ENCODE results near the gene NUAK1. TPM values are rescaled to one million over a fixed set of nuclear protein-coding genes. Genes with fewer than 3 reads are reported as not detected.

The NUAK1 gene
- polyA plus RNA-seq, 3 donors, result 9.6 to 10.9 (median 10.1) TPM

DNA sequence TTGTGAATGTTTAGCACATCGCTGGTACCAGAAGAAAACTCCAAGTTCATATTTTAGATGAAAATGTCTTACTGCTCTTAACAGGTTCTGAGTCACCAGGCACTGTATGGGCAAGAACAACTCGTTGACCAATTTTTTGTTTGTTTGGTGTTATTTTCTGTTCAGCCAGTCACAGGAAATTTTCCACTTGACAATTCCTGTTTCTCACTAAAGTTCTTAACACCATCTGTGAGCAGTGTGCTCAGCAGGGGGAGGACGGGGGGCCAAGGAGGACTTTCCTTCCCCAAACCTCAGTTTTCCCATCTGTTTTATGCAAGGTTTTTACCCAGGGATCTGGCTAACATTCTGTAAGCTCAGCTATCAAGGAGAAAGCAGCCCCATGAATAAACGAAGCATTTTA is 3.0 kb downstream of the NUAK1 start:
- DNase-seq (ENCODE audit: extremely low read depth in 1 of 11, low read depth in 9 of 11, low spot score in 4 of 11), result no peak

DNA sequence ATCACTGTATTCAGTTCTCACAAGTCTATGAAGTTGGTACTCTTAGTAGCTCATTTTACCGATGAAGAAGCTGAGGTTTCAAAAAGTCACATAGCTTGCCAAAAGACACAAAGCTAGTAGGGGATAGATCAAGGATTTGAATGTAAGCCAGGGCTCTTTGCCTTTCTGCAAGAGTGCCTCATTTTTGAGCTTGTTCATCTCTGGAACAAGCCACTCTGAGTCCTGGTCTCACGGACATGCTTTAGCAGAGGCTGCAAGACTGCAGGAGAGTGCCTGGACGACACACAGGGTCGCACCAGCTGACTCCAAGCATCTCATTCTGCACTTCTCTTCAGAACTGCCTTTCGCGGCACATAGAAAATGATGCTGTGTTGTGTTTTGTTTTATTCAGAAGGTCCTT is 3.7 kb downstream of the NUAK1 start:
- DNase-seq (ENCODE audit: extremely low read depth in 1 of 11, low read depth in 9 of 11, low spot score in 4 of 11), result no peak

DNA sequence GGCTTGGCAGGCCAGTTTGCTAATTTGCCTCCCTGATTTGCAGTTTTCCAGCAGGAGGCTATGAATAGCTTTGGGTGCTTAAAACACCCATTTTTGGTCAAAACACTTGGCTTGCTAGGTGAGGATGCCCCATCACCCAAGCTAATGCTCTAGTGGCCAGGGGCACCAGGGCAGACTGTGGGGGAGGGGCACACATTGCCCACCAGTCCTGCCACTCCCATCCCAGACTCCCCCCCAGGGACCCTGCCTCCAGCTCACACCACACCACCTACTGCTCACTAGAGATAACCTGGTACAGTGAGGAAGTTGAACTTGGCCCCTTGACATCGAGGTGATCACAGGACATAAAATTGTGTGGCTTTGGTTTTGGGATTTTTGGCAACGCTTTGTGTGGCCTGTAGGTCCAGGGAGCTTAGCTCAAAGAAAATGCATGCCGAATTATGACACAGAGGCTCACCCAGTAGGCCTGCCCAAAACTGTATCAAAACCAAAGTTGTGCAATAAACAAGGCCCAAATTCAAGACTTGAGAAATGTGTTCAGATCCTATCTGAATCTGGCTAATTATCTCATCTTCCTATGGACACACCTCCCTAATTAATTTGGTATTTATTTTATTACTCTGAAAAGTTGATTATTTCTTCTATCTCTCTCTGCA is 4.3 kb downstream of the NUAK1 start:
- no peak for DNase-seq (ENCODE audit: extremely low read depth in 1 of 11, low read depth in 9 of 11, low spot score in 4 of 11)

DNA sequence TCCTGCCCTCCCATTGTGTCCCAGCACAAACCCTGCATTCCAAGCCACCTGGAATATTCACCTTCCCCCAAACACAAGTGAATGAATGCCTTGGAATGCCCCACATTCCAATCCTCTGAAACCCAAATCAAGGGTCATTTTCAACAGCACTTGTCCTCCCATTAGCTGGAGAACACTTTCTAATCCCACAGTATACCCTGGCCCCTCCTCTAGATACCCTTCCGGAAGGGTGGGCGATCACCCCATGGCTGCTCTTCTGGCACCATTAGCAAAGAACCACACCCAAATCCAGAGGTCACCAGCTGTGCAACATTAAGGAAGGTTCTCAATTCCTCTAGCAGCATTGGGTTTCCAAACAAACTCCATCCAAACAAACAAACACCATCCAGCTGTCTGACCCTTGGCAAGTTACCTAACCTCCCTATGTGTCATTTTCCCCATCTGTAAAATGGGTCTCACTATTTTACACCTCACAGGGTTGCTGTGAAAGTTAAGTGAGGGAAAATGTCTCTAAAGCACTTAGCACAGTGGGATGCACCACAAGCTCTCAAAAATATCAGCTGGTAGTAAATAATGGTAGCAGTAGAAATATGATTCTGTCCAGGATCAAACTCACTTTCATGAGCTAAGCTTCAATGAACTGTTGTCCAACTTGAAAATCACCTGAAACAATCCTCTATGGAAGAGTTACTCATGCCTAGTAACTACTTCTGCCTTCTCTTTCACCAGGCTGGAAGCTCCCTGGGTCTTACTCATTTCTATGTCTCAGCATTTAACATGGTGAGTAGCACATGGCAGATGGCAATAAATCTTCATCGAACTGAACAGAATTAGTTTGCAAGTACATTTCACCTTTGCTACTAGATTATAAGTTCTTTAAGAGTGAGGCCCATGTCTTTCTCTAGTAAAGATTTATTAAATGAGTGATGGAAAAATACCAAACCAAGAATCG is 5.3 kb downstream of the NUAK1 start:
- no peak for DNase-seq (ENCODE audit: extremely low read depth in 1 of 11, low read depth in 9 of 11, low spot score in 4 of 11)

DNA sequence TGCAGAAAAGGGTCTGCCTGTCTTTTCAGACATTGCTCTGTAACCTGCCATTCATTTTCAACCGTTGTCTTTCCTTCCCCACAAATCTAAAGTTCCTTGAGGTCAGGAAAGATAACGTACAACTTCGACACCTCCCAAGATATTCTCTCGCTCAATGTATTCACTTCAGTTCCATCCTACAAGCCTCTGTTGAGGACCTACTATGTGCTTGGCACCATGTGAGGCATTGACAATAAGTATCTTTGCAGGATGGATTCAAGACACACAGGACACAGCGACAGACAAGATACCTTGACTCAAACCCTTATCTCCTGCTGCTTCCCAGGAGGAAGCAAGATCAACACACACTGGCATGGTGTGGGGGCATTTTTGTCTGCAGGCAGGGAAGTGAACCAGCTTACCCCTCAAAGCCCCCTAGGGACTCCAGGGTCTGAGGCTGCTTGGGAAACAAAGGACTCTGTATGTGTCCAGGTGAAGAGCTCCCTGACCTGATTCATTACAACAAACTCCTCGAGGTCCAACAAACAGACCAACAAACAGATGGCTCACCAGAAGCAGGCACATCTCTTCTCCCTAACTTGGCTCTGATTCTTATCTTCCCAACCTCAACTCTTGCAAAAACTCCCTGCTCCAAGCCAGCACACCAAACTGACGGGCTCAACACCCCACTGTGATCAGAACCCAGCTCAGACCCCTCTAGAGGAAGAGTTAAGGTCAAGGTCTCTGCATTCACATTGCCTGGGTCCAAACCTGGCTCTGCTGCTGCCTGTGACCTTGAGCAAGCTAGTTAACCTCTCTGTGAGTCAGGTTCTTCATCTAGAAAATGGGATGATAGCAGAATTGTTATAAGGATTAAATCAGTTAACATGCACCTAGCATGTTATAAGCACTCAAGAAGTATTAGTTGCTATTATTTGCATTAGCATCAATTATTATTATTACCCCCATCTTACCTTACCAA is 6.3 kb downstream of the NUAK1 start:
- no peak for DNase-seq (ENCODE audit: extremely low read depth in 1 of 11, low read depth in 9 of 11, low spot score in 4 of 11)

DNA sequence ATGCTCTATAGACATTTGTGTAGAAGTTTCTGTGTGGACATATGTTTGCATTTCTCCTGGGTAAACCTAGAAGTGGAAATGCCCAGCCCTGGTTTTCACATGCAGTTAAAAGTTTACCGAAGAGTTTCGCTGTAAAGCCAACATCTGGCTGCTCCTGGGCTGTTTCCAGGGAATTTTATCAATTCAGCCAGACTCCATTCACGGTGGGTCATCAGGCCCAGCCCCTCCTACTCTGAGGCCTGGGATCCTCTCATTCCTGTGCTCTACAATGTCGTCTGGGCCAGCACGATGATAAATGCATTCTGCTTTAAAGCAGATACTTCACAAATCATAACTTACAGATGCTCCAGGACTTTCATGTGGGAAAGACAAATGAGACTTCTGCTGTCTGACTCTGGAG is 7.1 kb downstream of the NUAK1 start:
- no peak for DNase-seq (ENCODE audit: extremely low read depth in 1 of 11, low read depth in 9 of 11, low spot score in 4 of 11)

DNA sequence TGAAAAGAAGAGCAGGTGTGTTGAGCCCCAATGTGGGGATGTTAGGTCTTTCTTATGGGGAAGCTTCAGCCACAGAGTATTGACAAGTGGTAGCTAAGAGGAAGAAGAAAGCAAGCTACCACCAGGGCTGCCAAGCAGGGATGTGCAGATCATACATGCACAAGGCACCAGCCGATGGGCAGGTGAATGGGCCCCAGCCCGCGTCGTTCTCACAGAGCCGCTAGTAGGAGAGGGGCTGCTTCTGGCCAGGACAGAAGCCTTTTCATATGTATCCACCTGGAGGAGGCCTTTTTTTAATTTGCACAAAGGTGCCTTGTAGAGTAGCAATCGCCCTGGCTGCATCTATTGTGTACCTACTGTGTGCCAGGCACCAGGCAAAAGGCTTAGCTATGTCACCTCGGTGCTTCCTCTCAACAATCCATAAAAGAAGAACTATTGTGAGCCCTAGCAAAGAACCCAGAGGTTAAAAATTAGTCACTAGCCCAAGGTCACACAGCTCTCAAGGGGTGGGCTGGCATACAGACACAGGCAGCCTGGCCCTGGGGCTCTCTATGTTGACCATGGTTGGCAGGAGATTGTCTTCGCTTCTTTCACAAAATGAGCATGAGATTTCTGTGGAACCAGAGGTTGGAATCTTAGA is 8.2 kb downstream of the NUAK1 start:
- no peak for DNase-seq (ENCODE audit: extremely low read depth in 1 of 11, low read depth in 9 of 11, low spot score in 4 of 11)

DNA sequence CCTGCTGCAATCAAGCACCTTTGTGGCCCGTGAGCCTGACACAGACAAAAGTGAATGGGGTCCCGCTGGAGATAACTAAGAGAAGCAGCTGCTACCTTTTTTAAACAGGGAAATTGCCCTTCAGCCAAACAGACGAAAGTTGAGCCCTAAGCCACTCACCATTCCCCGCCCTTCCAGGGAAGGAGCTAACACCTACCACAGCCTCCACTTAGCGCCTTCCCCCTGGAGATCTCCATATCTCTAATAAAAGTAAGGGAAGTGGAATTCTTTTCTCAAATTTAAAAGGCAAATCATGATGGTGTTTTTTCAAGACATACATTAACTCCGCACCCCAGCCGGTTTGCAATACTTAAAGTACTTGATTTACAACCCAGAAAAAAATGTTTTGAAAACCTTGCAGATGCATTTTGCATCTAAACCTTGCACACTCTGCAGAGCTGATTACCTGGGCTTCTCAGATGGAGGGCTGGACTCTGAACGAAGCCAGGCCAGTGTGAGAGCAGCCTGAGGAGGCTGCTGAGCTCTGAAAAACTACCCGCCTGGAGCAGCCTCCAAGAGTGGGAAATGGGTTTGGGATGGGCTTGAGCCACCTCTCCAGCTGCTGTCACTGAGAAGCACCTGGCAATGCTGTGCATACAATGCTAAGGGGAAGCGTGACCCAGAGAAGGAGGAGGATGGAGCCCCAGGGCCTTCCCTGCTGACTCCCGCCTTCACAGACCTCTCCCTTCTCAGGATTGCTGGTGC is 10.0 kb downstream of the NUAK1 start:
- no peak for DNase-seq (ENCODE audit: extremely low read depth in 1 of 11, low read depth in 9 of 11, low spot score in 4 of 11)

DNA sequence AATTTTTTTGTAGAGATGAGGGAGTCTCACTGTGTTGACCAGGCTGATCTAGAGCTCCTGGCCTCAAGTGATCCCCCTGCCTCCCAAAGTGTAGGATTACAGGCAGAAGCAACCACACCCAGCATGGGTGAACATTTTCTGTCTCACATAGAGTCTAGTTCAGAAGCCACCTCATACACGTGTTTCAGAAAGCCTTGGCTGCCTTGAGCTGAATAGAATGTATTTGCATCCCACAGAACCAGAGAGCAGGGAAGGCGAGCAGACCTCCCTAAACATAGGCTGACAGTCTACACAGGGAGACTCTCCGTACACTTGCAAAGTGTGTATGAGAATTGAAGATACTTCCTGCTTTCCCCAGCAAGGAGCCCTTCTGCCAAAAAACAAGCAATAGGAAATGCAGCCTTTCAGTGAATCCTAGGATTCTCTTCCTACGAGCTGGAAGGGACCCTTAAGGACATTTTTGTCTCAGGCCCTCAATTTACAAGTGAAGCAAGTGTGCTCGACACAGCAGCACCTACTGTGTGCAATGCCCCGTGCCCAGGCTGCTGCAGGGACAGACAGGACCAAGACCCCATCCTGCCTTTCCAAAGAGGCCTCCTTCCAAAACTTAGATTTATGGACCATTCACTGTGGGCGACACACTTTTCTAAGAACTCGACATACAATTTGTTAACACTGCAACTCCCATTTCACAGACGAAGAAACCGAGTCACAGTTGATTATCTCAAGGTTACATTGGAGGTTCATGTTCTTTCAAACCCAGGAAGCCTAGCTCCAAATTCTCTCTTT is 11.2 kb downstream of the NUAK1 start:
- DNase-seq (ENCODE audit: extremely low read depth in 1 of 11, low read depth in 9 of 11, low spot score in 4 of 11), result no peak

DNA sequence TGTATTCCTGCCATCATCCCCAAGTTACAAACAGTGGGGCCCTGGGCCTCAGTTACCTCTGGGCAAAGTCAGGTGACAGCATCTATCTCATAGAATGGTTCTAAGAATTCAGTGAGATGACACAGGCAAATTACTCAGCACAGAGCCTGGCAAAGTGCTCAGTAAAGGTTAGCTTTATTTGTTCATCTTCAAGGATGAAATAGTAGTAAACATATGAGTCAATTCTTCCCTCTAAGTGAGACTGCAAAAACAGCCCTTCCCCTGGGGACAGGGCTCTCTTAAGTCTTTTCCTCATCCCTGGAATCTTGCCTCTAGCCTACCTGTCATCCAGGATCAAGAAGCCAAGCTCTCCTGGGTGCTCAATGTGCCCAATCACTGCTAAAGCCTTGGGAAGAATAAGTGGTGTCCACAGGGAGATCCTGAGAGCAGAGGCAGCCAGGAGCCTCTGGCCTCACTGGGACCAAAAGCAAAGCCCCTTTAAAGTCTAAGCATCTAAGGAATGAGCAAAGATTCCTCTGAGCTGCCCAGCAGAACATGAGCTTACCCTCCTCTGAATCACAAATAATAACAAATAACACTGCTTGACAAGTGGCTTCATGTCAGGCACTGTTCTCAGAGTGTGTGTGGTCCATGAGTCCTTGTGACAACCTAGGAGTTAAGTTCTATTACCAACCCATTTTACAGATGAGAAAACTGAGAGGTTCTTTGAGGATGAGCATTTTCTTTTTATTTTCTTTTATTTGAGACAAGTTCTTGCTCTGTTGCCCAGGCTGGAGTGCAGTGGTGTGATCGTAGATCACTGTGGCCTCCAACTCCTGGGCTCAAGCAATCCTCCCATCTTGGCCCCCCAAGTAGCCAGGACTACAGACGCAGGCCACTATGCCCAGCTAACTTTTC is 12.1 kb downstream of the NUAK1 start:
- no peak for DNase-seq (ENCODE audit: extremely low read depth in 1 of 11, low read depth in 9 of 11, low spot score in 4 of 11)

DNA sequence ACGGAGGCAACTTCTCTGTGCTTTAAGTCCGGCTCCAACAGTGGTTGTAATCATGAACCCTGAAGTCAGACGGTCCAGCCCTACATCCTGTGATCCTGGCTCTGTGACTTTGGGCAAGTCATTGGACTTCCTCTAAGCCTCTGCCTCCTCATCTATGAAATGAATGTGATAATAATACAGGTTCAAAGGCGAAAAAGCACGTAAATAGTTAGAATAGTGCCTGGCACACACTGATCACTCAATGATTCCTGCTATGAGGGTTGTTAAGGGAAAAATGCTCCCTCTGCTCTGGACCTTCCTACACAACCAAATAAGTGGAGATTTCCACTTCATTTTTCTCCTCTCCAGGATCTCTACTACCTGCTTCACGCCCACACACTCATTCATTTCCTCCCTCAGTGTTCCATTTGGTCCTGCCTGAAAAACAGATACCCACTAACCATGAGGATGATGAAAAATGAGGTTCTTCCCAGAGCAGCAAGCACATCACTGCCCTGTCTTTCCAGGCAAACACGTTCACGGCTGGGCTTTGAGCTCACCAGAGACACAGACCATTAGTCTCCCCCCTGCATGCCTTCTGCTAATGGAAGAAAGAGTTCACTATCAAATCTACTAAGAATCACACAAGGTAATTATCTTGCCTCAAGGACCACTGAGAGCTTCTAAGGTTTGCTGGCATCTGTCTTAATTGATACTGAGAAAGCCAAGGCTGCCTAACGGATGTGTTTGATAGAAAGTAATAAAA is 13.2 kb downstream of the NUAK1 start:
- DNase-seq (ENCODE audit: extremely low read depth in 1 of 11, low read depth in 9 of 11, low spot score in 4 of 11), result no peak

DNA sequence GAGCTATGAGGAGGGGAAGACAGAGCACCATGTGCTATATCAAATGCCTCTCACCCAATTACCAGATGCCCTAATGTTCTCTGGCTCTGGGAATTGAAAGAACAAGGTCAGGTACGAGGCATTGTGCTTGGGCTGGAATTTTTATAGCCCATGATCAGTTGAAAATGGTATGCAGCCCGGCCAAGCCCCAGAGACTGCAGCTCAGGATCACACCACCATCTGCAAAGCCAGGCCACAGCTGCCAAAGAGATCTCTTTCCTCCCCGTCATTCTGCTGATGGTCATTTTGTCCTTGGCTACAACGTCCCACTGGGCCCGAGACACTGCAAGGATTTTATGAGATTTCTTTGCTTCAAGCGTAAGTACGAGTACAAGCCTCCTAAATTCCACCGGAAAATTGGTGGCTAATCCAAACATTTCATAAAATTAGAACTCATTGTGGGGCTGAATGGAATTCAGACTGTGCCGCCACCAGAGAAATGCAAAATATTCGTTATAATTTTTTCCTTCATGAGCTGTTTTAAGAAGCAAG is 15.1 kb downstream of the NUAK1 start:
- DNase-seq (ENCODE audit: extremely low read depth in 1 of 11, low read depth in 9 of 11, low spot score in 4 of 11), result no peak

DNA sequence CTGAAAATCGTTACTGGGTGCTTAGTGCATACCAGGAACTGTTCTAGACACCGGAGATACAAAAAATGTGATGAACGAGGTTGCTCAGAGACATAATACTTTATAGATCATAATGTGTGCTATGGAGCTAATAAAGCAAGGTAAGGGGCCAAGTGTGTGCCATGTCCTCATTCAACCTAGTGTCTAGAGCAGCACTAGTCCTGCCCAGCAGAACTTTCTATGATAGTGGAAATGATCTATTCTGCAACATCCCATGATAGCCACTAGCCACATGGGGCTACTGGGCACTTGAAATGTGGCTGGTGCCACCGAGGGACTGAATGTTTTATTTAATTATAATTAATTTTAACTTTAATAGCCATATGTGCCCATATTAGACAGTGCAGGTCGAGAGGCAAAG is 15.6 kb downstream of the NUAK1 start:
- no peak for DNase-seq (ENCODE audit: extremely low read depth in 1 of 11, low read depth in 9 of 11, low spot score in 4 of 11)

DNA sequence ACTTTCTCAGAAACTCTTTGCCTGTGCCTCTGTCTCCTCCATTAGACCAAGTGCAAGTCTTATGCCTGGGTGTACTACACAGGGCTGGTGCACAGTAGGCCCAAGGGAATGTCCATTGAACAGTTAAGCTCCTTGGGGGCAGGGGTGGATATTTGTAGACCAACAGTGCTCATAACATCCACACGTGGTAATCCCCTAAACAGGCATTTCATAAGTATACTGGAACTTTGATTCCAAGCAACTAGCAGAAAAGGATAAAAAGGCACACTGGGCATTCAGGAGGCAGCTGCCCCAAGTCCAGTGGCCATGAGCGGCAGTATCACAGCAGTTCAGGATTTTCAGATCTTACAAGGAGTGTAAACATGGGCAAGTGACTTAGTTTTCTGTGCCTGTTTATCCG is 16.8 kb downstream of the NUAK1 start:
- DNase-seq (ENCODE audit: extremely low read depth in 1 of 11, low read depth in 9 of 11, low spot score in 4 of 11), result no peak

DNA sequence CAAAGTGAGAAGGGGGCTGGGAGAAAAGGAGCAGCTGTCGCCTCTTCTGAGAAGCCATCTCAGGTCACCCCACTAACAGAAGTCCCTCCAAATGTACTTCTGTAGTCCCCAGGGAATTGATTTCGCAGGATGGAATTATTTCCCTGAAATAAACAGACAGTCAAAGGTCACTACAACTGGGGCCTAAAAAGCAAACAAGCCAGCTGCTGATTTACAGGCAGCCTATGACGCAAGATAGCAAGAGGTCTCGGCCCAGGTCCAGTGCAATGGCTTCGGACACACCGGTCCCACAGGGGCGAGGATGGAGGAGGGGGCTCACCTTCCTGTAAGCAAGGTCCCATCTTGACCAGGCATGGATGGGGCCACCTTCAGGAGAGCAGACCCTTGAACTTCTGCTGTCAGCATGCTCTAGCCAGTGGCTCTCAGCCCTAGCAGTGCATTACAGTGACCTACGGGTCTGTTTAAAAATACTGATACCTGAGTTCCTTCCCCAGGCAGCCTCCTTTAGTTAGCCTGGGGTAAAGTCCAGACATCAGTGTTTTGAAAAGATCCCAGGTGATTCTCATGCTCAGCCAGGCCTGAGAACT is 18.1 kb downstream of the NUAK1 start:
- no peak for DNase-seq (ENCODE audit: extremely low read depth in 1 of 11, low read depth in 9 of 11, low spot score in 4 of 11)

Data from renal cortex interstitium (tissue), 11 donors.